ENCODE results near the gene CNTNAP2. TPM values are rescaled to one million over a fixed set of nuclear protein-coding genes. Genes with fewer than 3 reads are reported as not detected.

Gene CNTNAP2
- total and polyA plus RNA-seq, 2 donors from 2014 or later: 0.06 to 0.13 TPM

GRCh38 chr7:147432576-147432975, 1316.0 kb downstream of the CNTNAP2 start:
- FAIRE-seq (no peak), DNase-seq (no peak)
- TF ChIP-seq CTCF (IDR thresholded peaks at IDR 0.05; ENCODE audit: borderline replicate concordance, extremely low read depth, insufficient read depth): no peak
- Histone ChIP-seq H3K9me3 (ENCODE audit: control insufficient read depth in 2 of 3, insufficient read depth in 1 of 3, low read length in 3 of 3) (no peaks in the 10 kb centered on the region), H3K4me1 (ENCODE audit: control insufficient read depth in 2 of 3, insufficient read depth in 2 of 3, low read depth in 1 of 3, low read length in 3 of 3) (no peaks in the 10 kb centered on the region), H3K36me3 (ENCODE audit: control insufficient read depth in 2 of 3, insufficient read depth in 3 of 3, low read length in 3 of 3) (no peaks in the 10 kb centered on the region), H3K27ac (ENCODE audit: low read depth in 2 of 2, low read length in 2 of 2) (no peak overlapping the region), H3K9ac (ENCODE audit: low read length in 3 of 3) (no peak overlapping the region), H3K27me3 (ENCODE audit: control insufficient read depth, insufficient read depth, low read length) (no peaks in the 10 kb centered on the region), H3K4me3 (ENCODE audit: low read length in 3 of 3) (no peak overlapping the region)
- intact Hi-C loops (cut with DNase I): no loop called here

- Histone ChIP-seq H3K9me3 (ENCODE audit: control insufficient read depth in 2 of 3, insufficient read depth in 1 of 3, low read length in 3 of 3) (peaks cover 0 to 3% (median 2%) of the 10 kb centered on the region in 3 donors), H3K4me1 (ENCODE audit: control insufficient read depth in 2 of 3, insufficient read depth in 2 of 3, low read depth in 1 of 3, low read length in 3 of 3) (no peaks in the 10 kb centered on the region), H3K36me3 (ENCODE audit: control insufficient read depth in 2 of 3, insufficient read depth in 3 of 3, low read length in 3 of 3) (no peaks in the 10 kb centered on the region), H3K4me3 (ENCODE audit: low read length in 3 of 3) (no peak overlapping the region), H3K27me3 (ENCODE audit: control insufficient read depth, insufficient read depth, low read length) (no peaks in the 10 kb centered on the region), H3K9ac (ENCODE audit: low read length in 3 of 3) (no peak overlapping the region), H3K27ac (ENCODE audit: low read depth in 2 of 2, low read length in 2 of 2) (no peak overlapping the region)
- no peak for FAIRE-seq
- peak in 2 of 5 donors; percentile 30 to 35 for DNase-seq
- intact Hi-C loops (cut with DNase I): no loop called here
- TF ChIP-seq CTCF (IDR thresholded peaks at IDR 0.05; ENCODE audit: borderline replicate concordance, extremely low read depth, insufficient read depth): no peak
These were observed 1320.1 kb downstream of the CNTNAP2 start for GRCh38 chr7:147436718-147437117.

- Histone ChIP-seq H3K4me1 (ENCODE audit: control insufficient read depth in 2 of 3, insufficient read depth in 2 of 3, low read depth in 1 of 3, low read length in 3 of 3) (no peaks in the 10 kb centered on the region), H3K36me3 (ENCODE audit: control insufficient read depth in 2 of 3, insufficient read depth in 3 of 3, low read length in 3 of 3) (no peaks in the 10 kb centered on the region), H3K27me3 (ENCODE audit: control insufficient read depth, insufficient read depth, low read length) (no peaks in the 10 kb centered on the region), H3K9me3 (ENCODE audit: control insufficient read depth in 2 of 3, insufficient read depth in 1 of 3, low read length in 3 of 3) (peaks cover 0 to 3% (median 2%) of the 10 kb centered on the region in 3 donors), H3K9ac (ENCODE audit: low read length in 3 of 3) (no peak overlapping the region), H3K27ac (ENCODE audit: low read depth in 2 of 2, low read length in 2 of 2) (no peak overlapping the region), H3K4me3 (ENCODE audit: low read length in 3 of 3) (no peak overlapping the region)
- intact Hi-C loops (cut with DNase I): no loop called here
- FAIRE-seq (no peak), DNase-seq (no peak)
- TF ChIP-seq CTCF (IDR thresholded peaks at IDR 0.05; ENCODE audit: borderline replicate concordance, extremely low read depth, insufficient read depth): no peak
These were observed 1321.6 kb downstream of the CNTNAP2 start for GRCh38 chr7:147438216-147438615.

- H3K4me3 ChIP-seq (ENCODE audit: low read length in 3 of 3): no peak overlapping the region
- H3K9ac ChIP-seq (ENCODE audit: low read length in 3 of 3): no peak overlapping the region
- intact Hi-C loops (cut with DNase I): no loop called here
- no peak for TF ChIP-seq CTCF (IDR thresholded peaks at IDR 0.05; ENCODE audit: borderline replicate concordance, extremely low read depth, insufficient read depth)
- H3K4me1 ChIP-seq (ENCODE audit: control insufficient read depth in 2 of 3, insufficient read depth in 2 of 3, low read depth in 1 of 3, low read length in 3 of 3): no peaks in the 10 kb centered on the region
- no peaks in the 10 kb centered on the region for H3K36me3 ChIP-seq (ENCODE audit: control insufficient read depth in 2 of 3, insufficient read depth in 3 of 3, low read length in 3 of 3)
- no peaks in the 10 kb centered on the region for H3K27me3 ChIP-seq (ENCODE audit: control insufficient read depth, insufficient read depth, low read length)
- FAIRE-seq (no peak), DNase-seq (no peak)
- H3K27ac ChIP-seq (ENCODE audit: low read depth in 2 of 2, low read length in 2 of 2): no peak overlapping the region
- peaks cover 0 to 3% (median 2%) of the 10 kb centered on the region in 3 donors for H3K9me3 ChIP-seq (ENCODE audit: control insufficient read depth in 2 of 3, insufficient read depth in 1 of 3, low read length in 3 of 3)
These were observed 1327.3 kb downstream of the CNTNAP2 start for GRCh38 chr7:147443942-147444341.
